Stimulated activated CD8-positive, alpha-beta memory T cell treated with anti-CD3 and anti-CD28 coated beads, Interleukin-15, amount 100 ng/mL, for 24 hours (primary cell): ENCODE data around the gene ZNF438.

Source experiments
- DNase-seq: peaks from one replicate; pipeline ENCODE4 v3.0.0-alpha.2; 2020; ENCODE audit warnings: low read depth

Gene ZNF438

GRCh38 chr10:30822693-30823465 is 208.8 kb downstream of the ZNF438 start:
- no peak for DNase-seq

- no peak for DNase-seq
These were observed 209.5 kb downstream of the ZNF438 start for GRCh38 chr10:30821994-30822692.

- no peak for DNase-seq
These were observed 210.2 kb downstream of the ZNF438 start for GRCh38 chr10:30821261-30821993.

GRCh38 chr10:30820261-30820991 is 211.2 kb downstream of the ZNF438 start:
- no peak for DNase-seq

- no peak for DNase-seq
These were observed 212.1 kb downstream of the ZNF438 start for GRCh38 chr10:30819341-30820181.

GRCh38 chr10:30818854-30819253 is 212.8 kb downstream of the ZNF438 start:
- no peak for DNase-seq

- no peak for DNase-seq
These were observed 213.5 kb downstream of the ZNF438 start for GRCh38 chr10:30818010-30818660.

- DNase-seq = no peak
These were observed 214.1 kb downstream of the ZNF438 start for GRCh38 chr10:30817541-30817940.

- no peak for DNase-seq
These were observed 214.9 kb downstream of the ZNF438 start for GRCh38 chr10:30816820-30817171.

- DNase-seq = no peak
These were observed 215.4 kb downstream of the ZNF438 start for GRCh38 chr10:30816159-30816819.

- no peak for DNase-seq
These were observed 217.7 kb downstream of the ZNF438 start for GRCh38 chr10:30813872-30814481.

- no peak for DNase-seq
These were observed 219.4 kb downstream of the ZNF438 start for GRCh38 chr10:30812018-30812851.

GRCh38 chr10:30811276-30812017 is 220.2 kb downstream of the ZNF438 start:
- DNase-seq = no peak

GRCh38 chr10:30810416-30810815 is 221.2 kb downstream of the ZNF438 start:
- no peak for DNase-seq

- no peak for DNase-seq
These were observed 224.8 kb downstream of the ZNF438 start for GRCh38 chr10:30806850-30807249.

GRCh38 chr10:30805061-30805460 is 226.6 kb downstream of the ZNF438 start:
- DNase-seq = no peak

GRCh38 chr10:30804478-30805055 is 227.1 kb downstream of the ZNF438 start:
- DNase-seq = no peak

GRCh38 chr10:30803892-30804322 is 227.8 kb downstream of the ZNF438 start:
- no peak for DNase-seq
